Bone marrow (tissue), 2 donors: ENCODE results near the gene IGFBP4.

Experiments used
- DNase-seq, 2 donors: peaks; one replicate each; lab custom pipeline; 2025; lab: John Stamatoyannopoulos, UW

Gene IGFBP4

DNA sequence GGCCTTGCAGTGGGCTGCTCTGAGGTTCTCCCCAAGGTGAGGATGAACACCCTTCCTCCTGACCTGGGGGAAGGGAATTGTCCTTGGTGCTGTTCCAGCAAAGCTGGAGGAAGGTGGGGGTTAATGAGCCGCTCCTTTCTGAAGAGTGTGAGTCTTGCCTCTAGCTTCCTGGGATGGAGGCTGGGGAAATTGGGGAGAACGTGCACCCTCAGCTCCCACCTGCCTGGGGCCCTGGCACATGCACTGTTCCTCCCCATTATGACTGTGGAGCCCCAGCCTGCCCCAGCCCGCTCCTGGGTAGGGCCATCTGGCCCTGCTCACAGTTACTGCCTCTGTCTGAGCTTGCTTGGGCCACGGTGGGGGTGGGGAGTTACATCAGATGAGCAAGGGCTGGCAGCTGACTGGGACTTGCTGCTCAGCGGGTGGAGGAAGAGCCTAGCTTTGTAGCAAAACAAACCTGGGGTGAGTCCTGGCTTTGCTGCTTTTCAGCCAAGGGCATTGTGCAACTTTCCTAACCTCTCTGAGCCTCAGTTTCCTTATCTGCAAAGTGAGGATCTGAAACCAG is 47.1 kb downstream of the IGFBP4 start:
- no peak for DNase-seq

DNA sequence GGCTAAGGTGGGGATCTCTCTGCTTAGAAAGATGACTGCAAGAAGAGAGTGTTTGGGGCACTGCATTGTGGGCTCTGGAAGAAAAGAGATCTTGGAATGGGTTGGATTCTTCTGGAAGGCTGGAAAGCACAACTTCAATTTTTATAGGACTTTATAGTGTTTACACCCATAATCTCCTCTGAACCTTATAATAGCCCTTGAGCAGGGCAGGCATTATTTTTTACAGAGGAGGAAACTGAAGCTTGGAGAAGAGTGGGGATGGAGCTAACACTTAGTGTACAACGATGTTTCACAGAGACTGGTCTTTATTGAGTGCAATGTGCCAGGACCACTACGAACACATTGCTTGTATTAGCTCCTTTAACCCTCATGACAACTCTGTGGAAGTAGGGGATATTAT is 47.7 kb downstream of the IGFBP4 start:
- no peak for DNase-seq

DNA sequence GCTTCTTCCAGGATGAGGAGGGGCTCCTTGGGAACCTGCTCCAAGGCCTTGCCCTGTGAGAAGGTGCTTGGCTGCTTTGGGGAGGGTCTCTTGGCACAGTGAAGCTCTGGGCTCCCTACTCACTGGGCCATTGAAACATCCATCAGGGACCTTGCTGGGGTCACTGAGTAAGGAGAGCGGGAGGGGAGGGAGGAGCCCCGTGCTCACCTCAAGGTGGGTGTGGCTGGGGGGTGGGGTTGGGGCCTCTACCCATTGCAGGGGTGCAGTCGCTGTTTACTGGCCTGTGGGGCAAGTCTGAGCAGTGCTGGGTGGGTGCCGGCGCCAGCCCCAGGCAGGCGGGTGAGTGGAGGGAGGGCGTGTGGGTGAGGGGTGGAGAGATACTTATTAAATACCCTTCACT is 48.2 kb downstream of the IGFBP4 start:
- no peak for DNase-seq

DNA sequence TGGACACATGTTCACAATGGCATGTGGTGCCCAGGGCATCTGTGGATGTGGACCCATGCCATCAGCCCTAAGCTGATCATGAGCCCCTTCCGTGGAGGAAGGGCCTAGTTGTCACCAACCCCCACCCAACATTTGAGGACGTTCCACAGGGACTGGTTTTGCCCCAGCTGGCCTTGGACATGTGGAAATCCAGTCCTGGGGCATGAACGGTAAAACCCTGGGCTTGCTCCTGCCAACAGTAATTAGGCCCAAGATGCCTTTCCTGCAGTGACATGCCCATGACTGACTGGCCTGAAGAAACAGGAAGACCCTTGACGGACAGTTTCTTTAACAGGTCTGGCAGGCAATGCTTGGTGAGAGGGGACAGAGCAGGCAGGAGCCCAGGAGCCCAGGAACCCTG is 50.4 kb downstream of the IGFBP4 start:
- no peak for DNase-seq

DNA sequence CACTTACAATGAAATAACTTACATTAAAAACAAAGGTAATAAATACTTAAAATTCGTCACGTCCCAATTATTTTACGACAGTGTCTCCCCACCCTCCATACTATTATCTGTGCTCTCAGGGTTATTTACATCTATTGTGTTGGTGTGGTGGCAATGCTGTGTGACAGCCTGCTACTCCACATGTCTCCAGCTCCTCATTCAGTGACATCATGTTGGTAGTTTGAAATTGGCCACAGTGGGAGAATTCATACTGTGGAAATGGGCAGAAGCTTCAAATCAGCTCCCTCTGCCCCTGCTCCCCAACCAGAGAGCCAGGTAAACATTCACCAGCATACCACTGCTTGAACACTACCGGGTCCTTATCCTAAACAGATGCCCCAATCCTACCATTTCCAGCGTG is 51.9 kb downstream of the IGFBP4 start:
- DNase-seq = no peak

DNA sequence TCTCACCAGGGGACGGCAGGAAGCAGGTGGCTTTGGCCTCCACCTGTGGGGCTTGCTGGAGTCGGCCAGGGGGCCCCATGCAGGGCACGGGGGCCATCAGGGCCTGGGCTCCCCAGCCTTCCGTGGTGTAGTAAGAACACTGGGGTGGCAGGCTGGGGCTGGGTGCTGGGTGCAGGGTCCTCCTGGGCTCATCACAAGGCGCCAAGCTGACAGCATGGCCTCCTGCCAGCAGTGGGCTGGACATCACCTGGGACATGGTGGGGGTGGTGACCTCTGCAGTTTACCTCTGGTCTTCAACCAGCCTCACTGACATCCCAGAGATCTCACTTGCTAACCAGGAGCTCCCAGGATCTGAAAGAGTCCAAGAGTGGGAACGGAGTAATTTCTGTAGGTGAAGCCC is 52.9 kb downstream of the IGFBP4 start:
- DNase-seq = no peak

DNA sequence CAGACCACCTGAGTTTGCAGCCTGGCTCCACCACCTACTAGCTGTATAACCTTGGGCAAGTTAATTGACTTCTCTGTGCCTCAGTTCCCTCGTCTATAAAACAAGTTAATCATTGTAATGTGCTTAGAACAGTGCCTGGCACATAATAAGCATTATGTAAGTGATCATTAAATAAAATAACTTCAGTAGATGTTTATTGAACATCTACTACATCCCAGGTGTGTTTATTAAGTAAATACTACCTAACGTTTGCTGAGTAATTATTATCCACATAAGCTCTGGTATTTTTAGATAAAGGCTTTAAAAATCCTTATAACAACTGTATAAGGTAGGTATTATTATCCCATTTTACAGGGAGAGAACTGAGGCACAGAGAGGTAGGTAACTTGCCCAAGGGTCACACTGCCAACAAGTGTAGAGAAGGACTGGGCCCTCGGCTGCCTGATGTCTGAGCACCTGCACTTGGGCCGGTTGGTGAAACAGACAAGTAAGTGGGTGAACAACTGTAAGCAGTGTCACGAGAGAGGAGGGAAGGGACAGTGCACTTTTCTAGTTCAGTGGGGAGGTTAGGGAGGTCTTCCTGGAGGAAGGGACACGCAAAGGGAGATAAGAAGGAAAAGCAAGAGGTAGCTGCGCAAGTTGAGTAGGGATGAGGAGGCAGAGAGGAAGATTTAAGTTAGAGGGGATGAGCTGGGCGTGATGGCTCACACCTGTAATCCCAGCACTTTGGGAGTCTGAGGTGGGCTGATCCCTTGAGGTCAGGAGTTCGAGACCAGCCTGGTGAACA is 53.6 kb downstream of the IGFBP4 start:
- no peak for DNase-seq

DNA sequence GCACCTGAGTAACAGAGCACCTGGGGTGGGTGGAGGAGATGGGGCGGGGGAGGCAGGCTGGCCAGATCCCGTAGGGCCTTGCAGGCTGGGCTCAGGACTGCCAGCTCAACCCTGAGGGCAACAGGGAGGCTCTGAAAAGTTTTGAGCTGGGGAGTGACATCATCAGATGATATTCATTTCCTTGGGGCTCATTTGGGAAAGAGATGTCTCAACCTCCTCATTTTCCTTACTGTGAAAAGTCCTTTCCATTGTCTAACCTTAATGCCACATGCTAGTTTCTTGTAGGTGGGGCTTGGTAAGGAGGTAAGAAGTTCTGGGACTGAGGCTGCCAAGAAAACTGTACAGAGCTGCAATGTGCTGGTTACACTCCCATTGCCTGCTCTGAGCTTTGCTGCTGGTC is 54.4 kb downstream of the IGFBP4 start:
- DNase-seq = no peak

DNA sequence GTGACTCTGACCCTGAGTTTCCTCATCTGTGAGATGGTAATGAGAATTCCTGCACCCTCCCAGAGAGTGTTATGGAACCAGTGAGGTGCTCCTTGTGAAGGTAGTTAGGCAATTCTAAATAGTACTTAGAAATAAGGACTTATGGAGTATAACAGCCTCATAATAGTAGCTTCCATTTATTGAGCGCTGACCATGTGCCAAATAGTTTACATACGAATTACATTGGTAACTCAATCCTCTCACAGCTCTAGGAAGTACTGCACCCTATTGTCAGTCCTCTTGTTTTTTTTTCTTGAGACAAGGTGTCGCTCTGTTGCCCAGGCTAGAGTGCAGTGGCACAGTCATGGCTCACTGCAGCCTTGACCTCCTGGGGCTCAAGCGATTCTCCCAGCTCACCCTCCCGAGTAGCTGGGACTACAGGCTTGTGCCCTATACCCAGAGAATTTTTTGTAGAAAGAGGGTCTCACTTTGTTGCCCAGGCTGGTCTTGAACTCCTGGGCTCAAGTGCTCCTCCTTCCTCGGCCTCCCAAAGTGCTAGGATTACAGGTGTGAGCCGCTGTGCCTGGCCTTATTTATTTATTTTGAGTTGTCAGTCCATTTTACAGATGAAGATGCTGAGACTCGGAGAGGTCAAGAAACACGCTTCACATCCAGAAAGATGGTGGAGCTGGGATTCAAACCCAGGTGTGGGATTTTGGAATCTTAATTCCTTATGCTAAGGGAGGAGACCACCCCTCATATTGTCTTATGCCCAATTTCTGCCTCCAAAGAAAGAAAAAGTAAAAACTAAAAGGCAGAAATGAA is 55.2 kb downstream of the IGFBP4 start:
- no peak for DNase-seq

DNA sequence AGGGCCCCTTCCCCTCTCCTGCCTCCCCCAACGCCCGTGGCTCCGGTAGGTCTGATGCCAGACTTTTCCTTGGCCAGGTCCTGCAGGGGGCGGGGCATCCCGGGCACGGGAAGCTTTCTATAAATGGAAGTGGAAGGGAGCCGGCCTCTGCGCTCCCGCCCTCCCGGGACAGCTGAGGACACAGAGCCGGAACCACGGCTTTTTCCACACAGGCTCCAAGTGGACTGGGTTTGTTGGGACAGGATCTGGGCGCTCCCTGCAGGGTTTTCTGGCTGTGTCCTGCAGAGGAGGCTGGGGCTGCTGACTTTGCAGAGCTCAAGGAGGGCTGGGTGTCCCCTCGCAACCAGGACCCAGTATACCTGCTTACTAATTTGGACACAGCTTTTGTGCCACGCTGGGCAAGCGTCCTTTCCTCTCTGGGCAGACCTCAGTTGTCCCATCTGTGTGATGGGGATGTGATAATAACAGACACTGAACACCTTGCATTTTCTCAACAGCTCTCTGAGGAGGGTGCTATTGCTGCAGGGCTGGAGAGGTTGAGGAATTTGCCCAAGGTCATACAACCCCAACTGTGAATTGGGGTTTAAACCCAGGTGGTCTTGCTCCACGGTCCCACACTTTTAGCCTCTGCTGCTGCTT is 56.4 kb downstream of the IGFBP4 start:
- no peak for DNase-seq

DNA sequence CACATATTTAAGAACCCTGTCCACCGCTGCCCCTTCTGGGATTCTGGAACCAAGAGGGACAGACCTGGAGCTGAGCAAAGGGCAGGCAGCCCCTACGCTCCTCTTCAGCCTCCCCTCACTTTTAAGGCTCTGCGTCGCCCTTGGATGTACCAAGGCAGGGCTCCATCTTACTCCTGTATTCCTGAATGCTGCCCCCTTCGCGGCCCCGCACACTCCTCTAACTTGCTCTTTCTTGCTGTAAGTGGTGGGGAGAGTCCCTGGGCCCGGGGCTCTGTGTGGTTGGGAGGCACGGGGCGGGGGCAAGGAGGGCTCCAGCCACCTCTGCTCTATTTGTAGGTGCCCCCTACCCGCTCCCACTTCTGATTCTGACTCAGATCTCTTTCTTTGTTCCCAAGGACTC is 56.9 kb downstream of the IGFBP4 start:
- DNase-seq = no peak

DNA sequence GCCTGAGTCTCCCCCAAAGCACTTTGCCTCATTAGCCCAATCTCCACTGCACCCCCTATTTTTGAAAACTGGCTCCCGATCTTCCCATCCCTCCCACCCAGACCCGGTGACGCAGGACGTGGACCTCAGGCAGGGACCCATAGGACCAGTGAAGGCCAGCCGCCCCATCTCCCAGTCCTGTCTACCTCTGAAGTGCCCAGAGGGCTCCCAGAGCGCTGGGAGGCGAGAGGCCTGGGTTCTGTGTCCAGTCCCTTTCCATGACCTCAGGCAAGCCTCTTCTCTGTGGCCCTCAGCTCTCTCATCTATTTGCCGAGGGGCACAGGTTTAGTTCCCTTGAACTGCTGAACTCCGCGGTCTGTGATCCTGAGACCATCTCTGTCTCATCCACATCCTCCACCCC is 57.5 kb downstream of the IGFBP4 start:
- DNase-seq = no peak

DNA sequence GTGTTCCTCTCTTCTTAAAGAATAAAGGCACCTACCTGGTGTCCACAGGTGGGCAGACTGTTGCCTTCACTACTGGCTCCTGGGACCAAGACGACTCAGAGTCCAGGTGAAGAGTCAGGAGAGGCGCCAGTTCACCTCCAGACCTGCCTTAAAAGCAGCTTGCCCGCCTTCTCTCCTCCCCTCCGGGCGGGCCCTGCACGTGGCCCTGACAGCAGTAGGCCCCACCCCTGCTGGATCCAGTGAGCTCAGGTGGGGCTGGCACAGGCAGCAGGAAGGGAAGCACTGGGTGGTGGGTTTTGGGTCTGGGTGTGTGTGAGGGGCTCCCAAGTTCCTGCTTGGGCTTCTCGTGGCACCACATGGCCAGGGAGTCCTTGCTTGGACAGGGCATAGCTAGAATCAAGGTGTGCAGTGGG is 58.3 kb downstream of the IGFBP4 start, which contains the start of gene TNS4:
Gene TNS4, minus strand, starts transcription at position 125 of the 413 bp plus-strand sequence. CDS start 5,198 bp downstream, outside the sequence.
- DNase-seq = no peak

DNA sequence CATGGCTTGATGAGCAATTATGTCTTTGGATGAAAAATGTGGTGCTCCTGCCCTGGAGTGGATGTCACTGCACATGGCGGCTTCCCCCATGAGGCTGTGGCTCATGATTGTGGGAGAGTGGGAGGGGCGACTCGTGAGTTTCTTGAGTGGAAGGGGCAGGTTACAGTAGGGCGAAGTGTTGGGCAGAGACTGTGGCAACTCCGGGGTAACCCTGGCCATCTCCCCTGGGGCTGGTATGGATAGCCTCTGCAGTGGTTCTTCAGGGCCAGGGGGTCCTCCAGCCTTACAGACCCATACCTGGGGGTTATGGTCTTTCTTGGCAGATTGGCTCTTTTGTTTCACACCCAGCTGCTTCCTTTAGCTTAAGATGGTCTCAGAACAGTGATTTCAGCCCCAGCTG is 59.5 kb downstream of the IGFBP4 start:
- no peak for DNase-seq

DNA sequence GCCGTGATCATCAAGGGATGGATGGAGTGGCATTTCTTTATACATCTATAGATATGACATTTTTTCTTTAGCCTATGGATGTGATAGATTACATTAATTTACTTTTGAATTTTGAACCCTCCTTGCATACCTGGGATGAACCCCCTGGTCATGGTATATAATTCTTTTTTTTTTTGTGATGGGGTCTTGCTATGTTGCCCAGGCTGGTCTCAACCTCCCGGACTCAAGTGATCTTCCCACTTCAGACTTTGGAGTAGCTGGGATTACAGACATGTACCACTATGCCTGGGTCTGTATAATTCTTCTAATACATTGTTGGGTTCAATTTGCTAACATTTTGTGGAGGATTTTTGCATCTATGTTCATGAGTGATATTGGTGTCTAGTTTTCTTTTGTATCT is 59.9 kb downstream of the IGFBP4 start:
- no peak for DNase-seq

DNA sequence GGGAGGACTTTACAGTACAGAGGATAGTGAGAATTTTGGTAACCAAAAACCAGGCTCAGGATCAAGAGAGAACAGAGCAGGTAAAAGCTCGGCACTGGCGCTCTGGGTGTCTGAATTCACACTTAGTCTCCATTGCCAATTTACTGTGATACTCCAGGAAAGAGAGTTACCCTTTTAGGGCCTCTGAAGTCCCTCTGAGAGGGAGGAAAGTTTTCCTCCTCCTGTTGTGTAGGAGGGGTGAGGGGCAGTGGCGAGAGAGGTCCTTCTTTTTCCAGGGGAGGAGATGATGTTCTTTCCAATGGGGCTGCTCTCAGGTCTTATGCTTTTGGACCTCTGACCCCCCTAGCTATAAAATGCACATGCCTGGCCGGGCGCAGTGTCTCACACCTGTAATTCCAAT is 63.5 kb downstream of the IGFBP4 start:
- DNase-seq = no peak
